Ascending aorta (tissue), 2 donors: ENCODE data around the gene PLAGL1. TPM values are rescaled to one million over a fixed set of nuclear protein-coding genes. Genes with fewer than 3 reads are reported as not detected.

Experiments used
- DNase-seq, 2 donors: peaks; one replicate each; pipeline ENCODE4 v3.0.0-alpha.2; 2019; ENCODE audit warnings: low spot score in 2 of 2
- H3K27ac ChIP-seq, 2 donors: fragments of 200-600 bp; sonication (generic); one replicate each; pipeline ENCODE4 v1.5.1; 2016 to 2017; ENCODE audit warnings: mild to moderate bottlenecking in 1 of 2
- H3K27me3 ChIP-seq: fragments of 200-600 bp; sonication (generic); one replicate; pipeline ENCODE4 v1.5.1; 2017
- H3K36me3 ChIP-seq, 2 donors: fragments of 200-600 bp; sonication (generic); one replicate each; pipeline ENCODE4 v1.5.1; 2016
- H3K4me1 ChIP-seq, 2 donors: fragments of 200-600 bp; sonication (generic); one replicate each; pipeline ENCODE4 v1.5.1; 2016 to 2017; ENCODE audit warnings: mild to moderate bottlenecking in 1 of 2
- H3K4me3 ChIP-seq, 2 donors: fragments of 200-600 bp; sonication (generic); one replicate each; pipeline ENCODE4 v1.5.1; 2016 to 2017; ENCODE audit warnings: mild to moderate bottlenecking in 1 of 2
- H3K9me3 ChIP-seq, 2 donors: fragments of 200-600 bp; sonication (generic); one replicate each; pipeline ENCODE4 v1.5.1; 2016
- CTCF ChIP-seq, 3 experiments: fragments of 200-600 bp in 2 of 3; fragments of 450-650 bp in 1 of 3; sonication (generic) in 2 of 3; IDR thresholded peaks; one replicate each; pipeline ENCODE4 v1.5.1; 2016 to 2019; ENCODE audit warnings: antibody characterized with exemption in 3 of 3, mild to moderate bottlenecking in 1 of 3, moderate library complexity in 1 of 3
- intact Hi-C: fragments of 100-400 bp; cut with DNase I; formaldehyde crosslinking; loops from one replicate; pipeline ENCODE4 v1.15.1; 2023
- total RNA-seq: library from RNA; depleted of rRNA; stranded (reverse); fragments of >200 nt; gene quantifications from one replicate; pipeline ENCODE4 v1.1.0, GENCODE V29; 2016

The PLAGL1 gene
- total RNA-seq, 1 donor from 2014 or later = 86.3 TPM

GRCh38 chr6:143957679-143958274 lies 50.3 kb downstream of the PLAGL1 start:
- intact Hi-C loops = no loop called here
- Histone ChIP-seq H3K4me3 (no peak overlapping the region), H3K27ac (no peak overlapping the region), H3K4me1 (no peaks in the 10 kb centered on the region), H3K27me3 (no peaks in the 10 kb centered on the region), H3K9me3 (no peaks in the 10 kb centered on the region), H3K36me3 (peaks cover 0 to 9% of the 10 kb centered on the region in 2 donors)
- no peak for DNase-seq
- no peak for TF ChIP-seq CTCF (IDR thresholded peaks at IDR 0.05)

GRCh38 chr6:143955971-143956370 lies 52.1 kb downstream of the PLAGL1 start:
- H3K9me3 ChIP-seq = no peaks in the 10 kb centered on the region
- peaks cover 0 to 12% of the 10 kb centered on the region in 2 donors for H3K36me3 ChIP-seq
- no peak for TF ChIP-seq CTCF (IDR thresholded peaks at IDR 0.05)
- no peaks in the 10 kb centered on the region for H3K4me1 ChIP-seq
- no peak overlapping the region for H3K27ac ChIP-seq
- intact Hi-C loops = no loop called here
- no peak for DNase-seq
- H3K27me3 ChIP-seq = no peaks in the 10 kb centered on the region
- no peak overlapping the region for H3K4me3 ChIP-seq

GRCh38 chr6:143953922-143954321 lies 54.1 kb downstream of the PLAGL1 start:
- Histone ChIP-seq H3K4me1 (no peaks in the 10 kb centered on the region), H3K27ac (no peak overlapping the region), H3K27me3 (no peaks in the 10 kb centered on the region), H3K36me3 (peaks cover 0 to 9% of the 10 kb centered on the region in 2 donors), H3K4me3 (no peak overlapping the region), H3K9me3 (no peaks in the 10 kb centered on the region)
- no peak for DNase-seq
- TF ChIP-seq CTCF (IDR thresholded peaks at IDR 0.05) = no peak
- intact Hi-C loops = no loop called here

DNA sequence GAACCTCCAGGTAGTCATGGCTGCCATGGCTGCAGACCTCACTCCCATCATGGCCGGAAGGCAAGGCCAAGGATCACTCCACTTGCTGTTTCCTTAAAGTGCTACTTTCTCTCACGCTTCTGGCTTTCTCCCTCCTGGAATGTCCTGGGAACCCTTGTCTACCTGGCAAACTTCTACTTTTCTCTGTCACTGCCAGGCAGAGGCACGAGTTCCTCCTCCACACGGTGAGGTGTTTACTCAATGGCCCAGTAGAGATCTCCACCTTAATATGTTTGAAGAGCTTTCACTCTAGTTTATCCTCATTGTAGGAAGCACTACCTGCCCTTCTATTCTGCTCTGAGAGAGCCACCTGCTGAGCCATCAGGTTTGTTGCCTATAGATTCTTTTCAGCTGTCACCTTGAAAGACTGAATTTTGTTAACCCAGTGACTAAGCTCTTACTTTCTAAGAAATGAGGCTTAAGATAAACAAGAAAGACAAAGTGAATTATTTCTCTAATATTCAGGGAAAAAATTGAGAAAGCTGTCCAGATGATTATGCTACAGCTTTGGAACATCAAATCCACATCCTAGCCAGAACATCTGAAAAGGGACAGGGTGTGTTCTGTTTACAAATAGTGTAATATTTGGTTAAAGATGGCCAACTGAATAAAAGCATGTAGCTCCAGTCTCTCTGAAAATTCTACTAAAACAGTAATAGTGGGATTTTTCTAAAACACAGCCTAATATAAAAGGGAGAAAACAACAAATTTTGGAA lies 54.9 kb downstream of the PLAGL1 start:
- H3K9me3 ChIP-seq = no peaks in the 10 kb centered on the region
- no peak overlapping the region for H3K27ac ChIP-seq
- intact Hi-C loops = no loop called here
- no peaks in the 10 kb centered on the region for H3K4me1 ChIP-seq
- H3K4me3 ChIP-seq = no peak overlapping the region
- no peaks in the 10 kb centered on the region for H3K27me3 ChIP-seq
- no peak for DNase-seq
- no peak for TF ChIP-seq CTCF (IDR thresholded peaks at IDR 0.05)
- H3K36me3 ChIP-seq = peaks cover 0 to 10% of the 10 kb centered on the region in 2 donors

GRCh38 chr6:143952060-143952778 lies 55.8 kb downstream of the PLAGL1 start:
- no peaks in the 10 kb centered on the region for H3K27me3 ChIP-seq
- peaks cover 5 to 19% of the 10 kb centered on the region in 2 donors for H3K36me3 ChIP-seq
- TF ChIP-seq CTCF (IDR thresholded peaks at IDR 0.05) = no peak
- no peak overlapping the region for H3K27ac ChIP-seq
- H3K4me1 ChIP-seq = no peaks in the 10 kb centered on the region
- DNase-seq = no peak
- H3K4me3 ChIP-seq = no peak overlapping the region
- intact Hi-C loops = no loop called here
- H3K9me3 ChIP-seq = no peaks in the 10 kb centered on the region
